NCI-H1694 treated with DMSO at 0.1 percent for 48 hours (cell line): ENCODE results near the gene MYRIP.

Experiments
- DNase-seq: peaks from one replicate; lab custom pipeline; 2025; lab: John Stamatoyannopoulos, UW

The MYRIP gene

DNA sequence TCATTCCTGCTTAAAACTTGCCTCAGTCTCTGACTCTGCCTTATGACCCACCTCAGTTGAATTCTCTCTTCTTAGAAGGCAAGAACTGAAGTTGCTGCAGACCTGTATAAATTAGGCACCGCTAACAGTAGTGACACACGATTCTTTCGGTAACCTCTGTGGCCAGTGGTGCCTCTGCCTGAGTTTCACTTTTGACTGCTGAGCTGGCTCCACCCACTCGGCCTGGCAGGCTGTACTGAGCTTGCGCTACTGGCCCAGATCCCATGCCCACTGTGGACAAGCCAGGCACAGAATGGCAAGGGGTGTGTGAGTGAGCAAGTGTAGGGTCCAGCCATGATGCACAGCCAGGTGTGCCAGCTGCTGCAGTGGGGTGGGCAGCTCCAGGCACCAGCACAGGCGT, 481.0 kb downstream of the MYRIP start:
- DNase-seq: no peak

- DNase-seq: no peak
These were observed 482.1 kb downstream of the MYRIP start for GRCh38 chr3:40291471-40291870.

- DNase-seq: no peak
These were observed 483.4 kb downstream of the MYRIP start for GRCh38 chr3:40292637-40293349.

DNA sequence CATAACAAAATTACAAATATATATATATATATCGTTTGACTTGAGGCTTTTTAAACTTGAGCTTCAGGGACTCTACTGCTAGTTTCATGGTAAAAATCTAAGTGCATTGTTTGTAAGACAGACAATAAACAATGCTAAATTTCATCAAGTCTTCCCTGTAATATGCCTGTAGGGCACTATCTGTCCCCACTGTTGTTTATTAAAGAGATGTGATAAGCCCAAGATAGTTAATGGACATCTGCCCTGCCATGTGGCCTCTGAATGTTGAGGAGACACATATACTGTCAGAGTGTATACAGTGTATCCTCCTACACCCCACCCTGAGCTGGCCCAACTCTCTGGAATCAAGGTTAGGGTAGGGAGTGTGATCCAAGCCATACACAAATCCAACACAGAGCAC, 485.0 kb downstream of the MYRIP start:
- no peak for DNase-seq

- DNase-seq: no peak
These were observed 488.7 kb downstream of the MYRIP start for GRCh38 chr3:40298075-40298474.

- no peak for DNase-seq
These were observed 489.8 kb downstream of the MYRIP start for GRCh38 chr3:40299130-40299720.

DNA sequence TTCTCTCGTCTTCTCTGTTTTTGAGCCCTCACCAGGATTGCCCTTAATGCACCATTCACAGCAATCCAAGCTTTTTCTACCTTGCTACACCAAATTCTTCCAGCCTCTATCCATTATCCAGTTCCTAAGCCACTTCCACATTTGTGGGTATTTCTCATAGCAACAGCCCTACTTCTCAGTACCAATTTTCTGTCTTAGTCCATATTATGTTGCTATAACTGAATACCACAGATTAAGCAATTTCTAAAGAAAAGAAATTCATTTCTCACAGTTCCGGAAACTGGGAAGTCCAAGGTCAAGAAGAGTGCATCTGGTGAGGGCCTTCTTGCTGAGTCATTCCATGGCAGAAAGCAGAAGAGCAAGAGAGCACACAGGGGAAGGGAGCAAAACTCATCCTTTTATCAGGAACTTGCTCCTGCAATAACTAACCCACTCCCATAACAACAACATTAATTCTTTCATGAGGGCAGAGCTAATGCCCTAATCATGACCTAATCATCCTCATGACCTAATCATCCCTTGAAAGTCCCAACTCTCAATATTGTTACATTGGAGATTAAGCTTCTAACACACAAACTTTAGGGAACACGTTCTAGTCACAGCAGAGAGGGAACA, 490.4 kb downstream of the MYRIP start:
- no peak for DNase-seq

- no peak for DNase-seq
These were observed 493.4 kb downstream of the MYRIP start for GRCh38 chr3:40302784-40303183.

DNA sequence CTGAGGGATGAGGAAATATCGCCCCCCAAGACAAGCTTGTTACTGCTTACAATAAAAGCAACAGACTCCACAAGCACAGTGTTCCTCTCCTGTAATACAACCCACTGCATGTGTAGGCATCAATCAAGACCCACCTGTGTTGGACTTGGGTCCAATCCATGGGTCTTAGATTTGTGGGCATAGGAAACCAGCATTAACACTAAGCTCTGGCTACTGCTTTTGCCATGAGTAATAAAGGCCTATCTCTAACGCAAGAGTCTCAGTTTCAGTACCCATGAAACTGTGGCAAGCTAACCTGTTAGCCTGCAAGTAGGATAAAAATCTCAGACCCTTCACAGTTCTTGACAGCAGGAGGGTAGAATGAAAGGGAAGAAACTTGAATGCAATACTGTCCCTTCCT, 494.9 kb downstream of the MYRIP start:
- DNase-seq: no peak

DNA sequence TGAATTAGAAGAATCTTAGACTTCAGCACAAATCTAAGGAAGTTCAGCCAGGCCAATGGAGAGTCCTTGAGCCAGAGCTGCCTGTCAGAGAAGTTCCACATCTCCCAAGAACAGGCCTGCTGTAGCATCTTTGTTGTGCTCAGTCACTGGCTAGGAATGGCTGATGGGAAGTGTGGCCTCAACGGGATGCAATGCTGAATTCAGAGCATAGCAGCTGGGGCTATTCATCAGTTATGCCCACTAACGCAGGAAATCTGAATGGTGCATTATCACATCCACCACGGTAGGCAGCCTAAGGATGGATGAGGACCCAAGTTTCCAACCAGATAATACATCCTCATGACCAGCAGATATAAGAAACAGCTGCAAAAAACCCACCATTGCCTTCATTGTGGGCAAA, 496.9 kb downstream of the MYRIP start:
- no peak for DNase-seq

DNA sequence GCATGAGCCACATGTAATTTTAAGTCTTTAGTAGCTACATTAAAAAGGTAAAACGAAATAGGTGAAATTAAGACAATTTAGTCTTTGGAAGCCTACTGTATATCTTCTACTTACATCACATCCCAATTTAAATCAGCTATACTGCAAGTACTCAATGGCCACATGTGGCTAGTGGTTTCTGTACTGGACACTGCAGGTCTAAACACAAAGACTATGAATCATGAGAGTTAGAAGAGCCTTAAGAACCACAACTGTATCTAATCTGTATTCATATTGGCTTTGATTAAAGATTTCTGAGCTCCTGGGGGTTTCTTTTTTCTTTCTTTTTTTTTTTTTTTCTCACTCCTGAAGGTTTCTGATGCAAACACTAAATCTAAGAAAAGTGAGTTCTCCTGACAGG, 497.8 kb downstream of the MYRIP start:
- DNase-seq: no peak

DNA sequence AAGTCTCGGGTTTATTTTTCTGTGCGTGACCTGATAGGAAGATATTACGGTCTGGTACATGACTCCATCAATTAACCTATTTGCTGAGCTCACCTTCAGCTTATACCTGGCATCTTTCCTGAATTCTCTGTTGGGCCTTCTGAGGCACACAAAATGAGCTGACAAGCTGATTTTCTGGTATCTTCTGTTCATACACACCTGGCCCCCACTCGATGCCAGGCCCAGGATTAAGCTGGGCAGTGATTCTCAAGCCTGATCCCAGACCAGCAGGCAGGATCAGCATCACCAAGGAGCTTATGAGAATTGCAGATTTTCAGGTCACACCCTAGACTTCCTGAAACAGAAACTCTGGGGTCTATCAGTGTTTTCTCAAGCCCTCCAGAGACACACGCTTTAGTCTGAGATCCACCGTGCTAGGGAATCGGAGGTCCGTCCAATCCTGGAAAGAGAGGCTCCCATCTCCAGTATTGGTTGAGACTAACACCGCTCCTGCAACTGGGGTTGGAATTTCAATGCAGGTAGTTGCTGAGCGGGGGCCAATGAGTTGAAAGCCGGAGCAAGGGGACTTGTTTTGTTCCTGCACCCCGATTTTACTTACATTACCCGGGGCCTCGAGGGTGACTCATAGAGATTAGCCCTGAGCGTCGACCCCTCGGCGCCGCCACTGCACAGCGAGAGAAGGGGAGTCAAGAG, 499.5 kb downstream of the MYRIP start:
- peak; percentile 1 for DNase-seq

- peak; percentile 65 for DNase-seq
These were observed 500.1 kb downstream of the MYRIP start, which contains the start of gene EIF1B for GRCh38 chr3:40309418-40309924. TSS of gene EIF1B (plus strand) at chr3:40309707. CDS start at chr3:40309942, 235 bp downstream.
